ENCODE measurements around the gene OR2C3.
"Not testable (repeated sequence)": the region's sequence is repeated elsewhere in the genome, so short reads cannot be mapped to it uniquely, and the experiment has no call there.

Gene OR2C3

DNA sequence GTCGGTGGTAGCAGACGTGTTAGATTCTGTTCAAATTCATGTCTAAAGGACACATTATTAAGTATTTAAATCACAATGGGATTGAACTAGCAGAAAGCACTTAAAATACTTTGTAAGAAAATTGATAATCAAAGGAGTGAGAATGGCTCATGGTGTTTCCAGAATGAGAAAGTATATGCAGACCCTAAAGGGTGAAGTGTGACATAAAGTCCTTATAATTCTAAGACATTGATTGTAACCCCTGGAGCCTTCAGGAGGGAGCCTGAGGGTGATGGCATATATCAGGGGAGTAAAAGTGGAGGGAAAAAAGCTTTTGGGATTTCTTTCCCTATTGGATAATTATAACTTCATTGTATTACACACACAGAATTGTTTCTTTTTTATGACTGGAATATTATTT, at the start of gene OR2C3:
OR2C3 (minus strand) TSS at position 101 of the 400 bp plus-strand sequence. CDS start 3,929 bp downstream, outside the sequence.
- no peak for DNase-seq

DNA sequence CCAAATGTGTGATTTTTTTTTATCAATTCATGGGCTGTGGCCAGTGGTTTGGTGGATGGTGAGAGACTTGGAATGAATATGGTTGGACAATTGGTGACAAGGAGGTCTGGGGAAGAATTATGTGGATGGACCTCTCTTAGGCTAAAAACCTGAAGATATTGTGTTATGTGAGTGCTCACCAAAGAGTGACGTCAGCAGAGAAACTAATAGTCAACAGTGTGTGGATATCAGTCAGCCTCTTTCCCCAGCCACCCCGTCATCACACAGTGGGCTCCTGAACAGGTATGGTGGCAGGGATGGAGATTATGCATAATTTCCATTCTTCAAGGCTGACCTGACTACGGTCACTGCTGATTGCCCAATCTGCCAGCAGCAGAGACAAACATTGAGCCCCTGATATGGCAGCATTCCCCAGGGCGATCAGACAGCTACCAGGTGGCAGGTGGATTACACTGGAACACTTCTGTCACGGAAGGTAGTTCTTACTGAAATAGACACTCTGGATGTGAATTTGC, 42.8 kb upstream of the OR2C3 start:
- no peak for DNase-seq

DNA sequence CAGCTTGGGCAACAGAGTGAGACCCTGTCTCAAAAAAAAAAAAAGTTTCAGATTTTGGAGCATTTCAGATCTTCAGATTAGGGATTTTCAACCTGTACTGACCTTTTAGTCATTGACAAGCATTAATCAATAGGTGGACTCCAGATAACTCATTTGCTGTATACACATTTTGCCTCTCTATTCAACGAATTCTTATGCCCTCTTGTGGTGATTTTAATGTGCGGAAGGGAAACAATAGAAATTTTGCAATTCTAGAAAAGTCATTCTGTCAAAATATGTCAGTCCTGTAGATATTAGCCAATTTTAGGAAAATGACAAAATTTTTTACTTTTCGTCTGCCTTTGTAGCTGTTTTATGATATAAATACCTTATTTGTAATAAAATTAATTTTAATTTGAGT, 40.3 kb upstream of the OR2C3 start:
- peak; percentile 13 for DNase-seq

DNA sequence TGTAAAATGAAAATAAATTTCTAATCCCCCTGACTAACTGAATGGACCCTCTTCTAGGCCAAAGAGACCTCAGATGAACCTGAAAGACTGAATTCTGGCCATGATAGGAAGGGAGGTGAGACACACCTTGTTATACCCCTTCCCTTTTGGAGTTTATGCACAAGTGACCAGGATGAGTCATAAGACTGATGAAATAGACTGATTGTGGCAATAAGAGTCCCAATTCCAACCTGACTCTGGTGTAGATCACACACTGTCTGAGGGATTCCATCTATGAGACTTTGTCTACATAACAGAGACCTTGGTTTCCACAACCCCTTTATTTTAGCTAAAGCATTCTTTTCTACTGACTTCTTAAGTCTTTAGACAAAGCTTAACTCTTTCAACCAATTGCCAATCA, 38.4 kb upstream of the OR2C3 start:
- no peak for DNase-seq

DNA sequence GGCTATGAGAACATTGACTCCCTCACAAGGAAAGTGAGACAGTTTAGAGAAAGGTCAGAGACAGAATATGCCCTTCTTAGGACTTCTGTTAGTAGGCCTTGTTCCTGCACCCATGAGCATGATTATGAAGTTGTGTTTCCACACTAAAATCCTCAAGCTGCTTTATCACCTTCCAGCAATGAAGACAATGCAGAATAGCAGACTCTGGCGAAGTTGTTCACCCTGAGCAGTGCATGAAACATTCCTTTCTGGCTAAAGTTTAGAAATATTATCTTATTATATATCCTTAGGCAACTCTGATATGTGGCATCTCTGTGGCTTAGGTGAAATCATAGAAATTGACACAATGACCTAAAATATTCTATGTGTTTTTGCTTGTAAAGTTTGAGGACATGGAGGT, 38.0 kb upstream of the OR2C3 start:
- no peak for DNase-seq

DNA sequence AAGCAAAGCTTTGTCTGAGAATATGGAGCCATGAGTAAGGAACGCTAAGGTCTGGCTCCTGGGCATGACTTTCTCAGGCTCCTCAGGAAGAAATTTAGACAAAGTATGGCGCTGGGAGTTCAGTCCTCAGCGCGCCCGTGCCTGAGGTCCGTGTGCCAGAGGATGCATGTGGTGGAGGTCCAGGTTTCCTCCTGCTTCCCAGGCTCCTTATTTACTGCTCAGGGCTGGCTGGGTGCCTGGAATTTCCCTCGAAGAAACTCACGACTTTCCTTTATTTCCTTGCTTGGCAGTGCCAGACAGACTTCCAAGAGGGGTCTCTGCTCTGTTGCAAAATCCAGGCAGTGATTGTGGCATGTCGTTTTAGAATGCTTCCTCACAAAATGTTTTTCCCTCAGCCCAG, 26.0 kb upstream of the OR2C3 start:
- DNase-seq: no peak

DNA sequence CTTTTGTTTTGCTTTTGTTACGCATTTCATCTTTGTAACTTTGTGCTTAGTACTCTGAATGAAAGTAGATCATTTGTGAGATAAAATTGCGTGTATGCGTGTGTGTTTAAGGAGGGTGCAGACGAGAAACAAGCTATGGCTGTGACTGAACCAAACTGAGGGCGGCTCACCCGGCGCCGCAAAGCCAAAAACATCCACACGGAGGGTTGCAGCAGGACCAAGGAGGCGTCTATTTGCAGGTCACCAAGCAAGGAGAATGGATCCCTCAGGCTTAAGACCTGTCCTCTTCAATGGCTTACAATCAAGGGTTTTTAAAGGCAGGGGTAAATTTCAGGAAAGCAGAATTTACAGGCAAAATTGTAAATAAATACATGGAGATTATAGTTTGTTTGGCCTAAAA, 25.5 kb upstream of the OR2C3 start:
- no peak for DNase-seq

DNA sequence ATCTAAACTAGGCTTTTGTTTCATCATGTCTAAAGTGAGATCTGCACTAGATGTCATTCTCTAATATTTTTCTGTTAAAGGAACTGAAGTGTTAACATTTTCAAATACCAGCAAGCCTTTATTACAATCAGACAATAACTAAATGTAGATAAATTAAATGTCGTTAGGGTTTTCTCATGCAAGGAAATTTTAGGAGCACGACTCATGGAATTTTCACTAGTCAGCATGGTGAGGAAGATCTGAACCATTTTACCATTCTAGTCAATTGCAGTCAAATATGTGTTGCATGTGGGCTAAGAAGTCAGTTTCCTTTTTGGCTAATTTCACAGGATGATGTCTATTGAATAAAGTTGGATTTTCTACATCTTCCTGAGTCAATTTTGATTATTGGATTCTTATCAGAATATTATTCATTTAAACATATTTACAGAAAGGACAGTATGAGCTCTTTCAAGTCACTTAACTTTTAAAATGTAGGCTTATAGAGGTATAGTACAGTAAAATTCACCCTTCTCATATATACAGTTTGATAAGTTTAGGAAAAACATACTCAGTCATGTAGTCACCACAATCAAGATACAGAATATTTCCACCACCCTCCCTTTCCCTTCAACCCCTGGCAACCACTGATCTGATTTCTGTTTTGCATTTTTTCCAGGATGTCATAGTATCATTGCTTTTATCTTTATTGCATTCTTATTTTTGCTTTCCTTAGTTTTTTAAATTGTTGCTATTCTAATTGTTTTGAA, 21.9 kb upstream of the OR2C3 start:
- no peak for DNase-seq

DNA sequence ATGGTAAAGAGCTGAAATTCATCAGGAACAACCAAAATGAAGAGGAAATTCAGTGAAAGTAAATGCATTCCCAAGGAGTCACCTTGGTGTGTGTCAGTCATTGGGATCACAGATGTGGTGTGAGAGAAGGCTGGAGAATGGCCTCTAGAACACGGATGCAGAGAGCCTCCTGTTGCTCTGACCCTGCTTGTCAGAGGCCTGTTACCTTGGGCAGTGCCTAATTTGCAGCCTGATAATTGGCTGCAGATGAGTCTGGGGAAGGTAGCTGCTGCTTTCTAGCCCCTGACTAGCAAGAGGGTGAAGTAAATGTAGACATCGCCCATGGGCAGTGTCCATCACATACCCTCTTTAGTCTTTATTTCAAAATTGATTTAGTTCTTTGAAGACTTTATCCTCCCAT, 16.0 kb upstream of the OR2C3 start:
- DNase-seq: no peak

DNA sequence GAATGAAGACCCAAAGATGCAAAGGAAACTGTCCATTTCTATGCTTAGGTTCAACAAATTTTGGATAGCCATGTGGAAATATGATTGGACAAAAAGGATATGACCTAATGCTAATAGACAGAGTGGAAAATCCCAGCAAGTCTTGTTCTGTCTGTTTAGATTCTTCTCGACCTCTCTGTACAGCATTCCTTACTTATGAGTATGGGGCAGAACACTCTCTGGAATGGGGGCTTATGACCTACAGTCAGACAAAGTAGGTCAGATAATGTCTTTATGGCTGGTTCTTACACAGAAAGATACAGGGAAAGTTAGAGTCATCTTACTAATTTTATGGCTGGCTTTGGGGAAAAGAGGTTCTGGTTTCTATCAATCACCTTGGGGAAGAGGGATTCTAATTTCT, 15.5 kb upstream of the OR2C3 start:
- no peak for DNase-seq

DNA sequence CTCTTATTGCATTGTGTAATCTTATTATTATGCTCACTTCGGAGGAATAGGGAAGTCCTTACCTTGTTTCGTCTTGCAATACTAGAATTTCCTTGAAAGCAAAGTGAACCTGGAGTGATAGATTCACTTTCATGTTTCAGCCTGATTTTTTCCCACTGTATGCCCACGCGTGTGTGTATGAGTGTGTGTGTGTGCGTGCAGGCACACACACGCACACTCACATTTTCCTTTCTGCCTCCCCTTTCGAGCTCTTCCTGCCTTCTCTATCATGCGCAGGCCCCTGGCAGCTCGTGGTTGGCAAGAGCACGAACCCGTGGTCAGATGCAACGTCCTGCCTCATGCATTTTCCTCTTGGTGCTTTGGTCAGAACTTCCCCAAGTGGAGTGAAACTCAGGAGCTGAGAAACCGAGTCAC, 12.5 kb upstream of the OR2C3 start, which contains the start of gene GCSAML:
GCSAML (plus strand) TSS at position 366 of the 414 bp plus-strand sequence. CDS start 58 bp downstream, outside the sequence.
- DNase-seq: no peak

DNA sequence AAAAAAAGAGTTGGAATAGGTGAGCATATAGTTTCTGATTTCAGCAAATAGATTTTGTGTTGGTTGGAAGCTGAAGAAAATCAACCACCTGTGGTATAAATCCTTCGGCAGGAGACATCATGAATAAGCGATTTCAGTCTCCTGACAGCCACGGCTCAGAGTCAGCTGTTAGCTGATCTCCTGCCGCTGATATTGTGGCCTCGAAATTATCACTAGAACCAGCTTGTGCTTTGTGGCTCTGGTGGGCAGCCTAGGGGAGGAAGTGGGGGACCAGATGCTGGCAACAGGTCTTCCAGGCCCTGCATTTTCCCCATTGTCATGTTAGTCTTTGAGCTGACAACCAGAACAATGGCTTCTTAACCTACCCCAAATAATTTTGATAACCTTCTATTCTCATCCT, 11.9 kb upstream of the OR2C3 start:
- no peak for DNase-seq

DNA sequence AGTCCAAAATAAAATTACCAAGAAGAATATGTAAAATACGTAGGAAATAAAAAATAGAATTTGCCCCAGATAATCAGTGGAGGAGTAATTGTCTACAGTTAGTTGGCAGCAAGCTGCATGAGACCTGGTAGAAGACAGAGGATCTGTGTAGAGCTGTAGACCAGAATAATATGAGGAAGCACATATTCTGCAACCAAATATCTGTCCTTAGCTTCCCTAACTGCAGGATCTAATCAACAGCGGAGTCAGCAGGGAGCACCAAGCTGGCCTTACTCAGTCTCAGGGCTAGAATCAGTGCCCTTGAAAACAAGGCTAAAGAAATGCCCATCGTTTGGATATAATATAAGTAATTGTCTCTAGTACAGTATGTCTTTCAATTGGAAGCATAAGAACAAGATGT, 6.6 kb upstream of the OR2C3 start:
- no peak for DNase-seq

DNA sequence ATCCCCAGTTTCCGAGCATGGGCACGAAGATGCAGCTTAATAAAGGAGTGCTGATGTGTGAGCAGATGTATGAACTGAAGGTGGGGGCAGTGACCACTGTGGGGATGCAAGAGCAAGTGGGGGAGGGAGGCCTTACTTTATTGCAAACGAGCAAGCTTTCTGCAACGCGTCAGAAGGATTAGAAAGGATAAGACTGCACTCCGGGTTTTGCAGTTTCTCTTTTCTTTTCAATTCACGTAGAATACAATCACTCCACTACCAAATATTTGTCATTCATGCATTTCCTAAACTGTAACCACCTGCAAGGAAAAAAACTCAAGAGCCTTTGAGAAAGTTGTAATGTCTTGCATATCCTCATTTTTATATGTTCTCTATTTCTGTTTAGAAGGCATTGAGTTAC, 4.3 kb upstream of the OR2C3 start:
- DNase-seq: no peak

DNA sequence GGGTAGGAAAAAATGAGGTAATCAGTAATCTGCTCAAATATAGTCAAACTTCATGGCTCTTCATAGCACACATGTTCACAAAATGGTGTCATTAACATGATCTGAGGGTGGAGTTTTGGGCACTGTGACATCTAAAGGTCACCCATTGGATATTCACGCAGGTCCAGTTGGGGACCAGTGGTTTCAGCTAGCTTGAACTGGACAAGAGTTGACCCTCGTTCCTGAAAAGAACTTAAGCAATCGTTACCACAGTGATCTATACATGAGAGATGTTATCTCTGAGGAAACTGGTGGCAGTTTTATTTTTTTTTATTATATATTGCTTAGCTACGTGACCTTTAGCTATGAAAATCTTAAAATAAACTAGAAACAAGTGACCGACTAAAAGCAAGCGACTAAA, 3.0 kb upstream of the OR2C3 start:
- no peak for DNase-seq

DNA sequence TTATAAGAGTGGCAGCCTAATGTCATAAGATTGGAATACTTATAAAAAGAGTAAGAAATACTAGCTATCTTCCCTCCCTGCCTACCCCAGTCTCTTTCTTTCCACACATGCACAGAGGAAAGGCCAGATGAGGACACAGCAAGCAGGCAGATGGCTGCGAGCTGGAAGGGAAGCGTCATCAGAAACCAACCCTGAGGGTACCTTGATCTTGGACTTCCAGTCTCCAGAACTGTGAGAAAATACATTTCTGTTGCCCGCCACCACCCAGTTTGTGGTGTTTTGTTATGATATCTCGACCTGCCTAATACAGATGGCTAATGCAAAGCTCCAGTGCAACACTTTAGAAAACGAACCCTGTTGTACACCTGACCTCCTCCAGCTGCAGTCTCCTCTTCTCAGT, 2.3 kb upstream of the OR2C3 start:
- no peak for DNase-seq

DNA sequence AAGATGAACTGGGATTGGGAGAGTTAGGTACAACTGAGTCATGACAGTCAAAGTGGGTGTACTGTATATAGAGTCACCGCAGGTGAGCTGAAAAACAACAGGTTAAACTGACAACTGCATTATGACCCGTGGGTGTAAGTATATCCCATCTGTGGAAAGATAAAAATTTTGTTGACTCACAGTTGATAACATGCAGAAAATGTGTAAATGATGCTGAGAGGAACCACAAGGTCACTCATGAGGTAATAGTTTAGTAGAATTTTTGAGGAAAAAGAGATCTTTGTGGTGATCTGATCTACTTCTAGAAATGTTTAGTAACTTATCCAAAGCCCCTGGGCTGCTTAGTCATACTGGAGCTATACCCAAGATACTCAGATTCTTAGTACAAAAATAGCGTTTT, 838 bp downstream of the OR2C3 start:
- no peak for DNase-seq

DNA sequence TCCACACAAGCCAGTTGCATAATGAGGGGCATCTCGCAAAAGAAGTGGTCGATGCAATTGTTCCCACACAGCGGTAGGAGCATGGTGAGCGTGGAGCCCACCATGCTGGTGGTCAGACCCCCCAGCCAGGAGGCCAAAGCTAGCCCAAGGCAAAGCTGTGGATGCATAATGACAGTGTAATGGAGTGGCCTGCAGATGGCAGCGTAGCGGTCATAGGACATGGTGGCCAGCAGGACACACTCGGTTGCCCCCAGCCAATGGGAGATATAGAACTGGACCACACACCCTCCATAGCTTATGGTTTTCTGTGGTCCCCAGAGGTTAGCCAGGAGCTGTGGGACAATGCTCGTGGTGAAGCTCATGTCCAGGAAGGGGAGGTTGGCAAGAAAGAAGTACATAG, 4.3 kb downstream of the OR2C3 start:
- DNase-seq: no peak

DNA sequence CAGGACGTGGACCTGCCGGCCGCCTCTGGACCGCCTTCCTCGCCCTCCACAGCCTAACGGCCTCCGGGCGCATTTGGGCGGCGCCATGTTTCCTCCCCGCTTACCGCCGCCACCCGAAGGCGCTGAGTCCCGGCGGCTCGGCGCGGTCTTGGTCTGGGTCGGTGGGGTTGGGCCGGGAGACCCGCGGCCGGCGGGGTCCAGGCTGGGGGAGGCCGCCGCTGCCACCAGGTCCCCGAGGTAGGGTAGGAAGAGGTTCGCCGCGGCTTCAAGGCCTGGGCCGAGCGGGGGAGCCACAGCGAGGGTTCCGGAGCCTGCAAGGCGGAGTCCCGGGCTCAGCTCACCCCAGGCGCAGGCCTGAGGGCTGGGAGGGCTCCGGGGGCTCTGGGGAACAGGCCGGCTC, 5.5 kb downstream of the OR2C3 start:
- DNase-seq: no peak

DNA sequence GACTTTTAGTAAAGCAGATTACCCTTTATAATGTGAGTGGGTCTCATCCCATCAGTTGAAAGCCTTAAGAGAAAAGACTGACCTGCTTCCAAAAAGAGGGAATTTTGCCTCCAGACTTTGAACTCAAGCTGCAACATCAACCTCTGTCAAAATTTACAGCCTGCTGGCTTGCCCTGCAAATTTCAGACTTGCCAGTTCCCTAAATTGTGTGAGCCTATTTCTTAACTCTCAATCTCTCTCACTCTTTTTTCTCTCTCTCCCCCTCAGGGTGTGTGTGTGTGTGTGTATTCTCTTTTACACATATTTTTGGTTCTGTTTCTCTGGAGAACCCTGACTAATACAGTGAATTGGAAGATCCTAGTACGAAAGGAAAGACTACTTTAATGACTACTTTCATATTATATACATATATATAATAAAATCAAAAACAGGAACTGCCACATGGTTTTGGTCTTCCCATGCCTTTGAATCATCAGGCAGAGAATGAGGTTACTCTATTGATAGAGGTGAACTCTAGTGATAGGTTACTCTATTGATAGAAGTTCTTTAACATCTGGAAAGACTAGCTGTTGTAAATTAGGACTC, 6.4 kb downstream of the OR2C3 start:
- DNase-seq: no peak

DNA sequence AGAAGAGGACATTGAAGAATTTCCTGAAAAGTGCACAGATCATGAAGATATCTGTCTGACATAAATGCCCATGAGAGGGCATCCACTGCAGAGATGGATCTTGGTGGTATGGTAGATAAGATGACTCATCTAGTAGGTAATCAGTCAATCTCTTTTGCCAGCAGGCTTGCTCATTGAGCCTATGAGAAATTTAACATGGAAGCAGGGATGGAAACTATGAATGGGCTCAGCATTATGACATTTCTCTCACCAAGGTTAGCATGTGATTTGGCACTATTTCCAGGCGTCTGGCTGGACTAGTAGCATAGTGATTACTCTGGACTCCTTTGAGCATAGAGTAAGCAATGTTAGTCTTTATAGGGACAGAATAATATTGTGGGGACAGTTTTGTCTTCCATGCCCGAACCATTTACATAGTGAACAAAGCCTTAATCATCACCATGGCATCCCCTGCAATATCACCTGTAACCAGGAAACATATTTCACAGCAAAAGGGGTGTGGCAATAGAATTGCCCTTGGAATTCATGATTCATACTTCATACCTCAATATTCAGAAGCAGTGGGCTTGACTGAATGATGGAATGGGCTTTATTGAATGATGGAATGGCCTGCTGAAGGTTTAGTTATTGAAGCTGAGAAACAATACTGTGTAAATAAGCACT, 7.3 kb downstream of the OR2C3 start:
- DNase-seq: no peak

DNA sequence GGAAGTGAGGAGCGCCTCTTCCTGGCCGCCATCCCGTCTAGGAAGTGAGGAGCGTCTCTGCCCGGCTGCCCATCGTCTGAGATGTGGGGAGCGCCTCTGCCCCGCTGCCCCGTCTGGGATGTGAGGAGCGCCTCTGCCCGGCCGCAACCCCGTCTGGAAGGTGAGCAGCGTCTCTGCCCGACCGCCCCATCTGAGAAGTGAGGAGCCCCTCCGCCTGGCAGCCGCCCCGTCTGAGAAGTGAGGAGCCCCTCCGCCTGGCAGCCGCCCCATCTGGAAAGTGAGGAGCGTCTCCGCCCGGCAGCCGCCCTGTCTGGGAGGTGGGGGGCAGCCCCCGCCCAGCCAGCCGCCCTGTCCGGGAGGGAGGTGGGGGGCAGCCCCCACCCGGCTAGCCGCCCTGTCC, 14.4 kb downstream of the OR2C3 start:
- not testable (repeated sequence) for DNase-seq

DNA sequence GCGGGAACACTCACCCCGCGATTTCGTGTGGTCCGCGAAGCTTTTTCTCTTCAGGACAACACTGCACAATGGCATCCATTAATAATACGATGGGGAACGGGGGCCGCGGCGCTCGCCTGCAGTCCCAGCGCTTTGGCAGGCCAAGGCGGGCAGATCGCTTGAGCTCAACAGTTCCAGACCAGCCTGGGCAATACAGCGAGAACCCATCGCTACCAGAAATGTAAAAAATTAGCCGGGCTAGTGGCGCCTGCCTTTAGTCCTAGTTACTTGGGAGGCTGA, 17.7 kb downstream of the OR2C3 start:
- DNase-seq: no peak
